Ishikawa (cell line): Measurements from ENCODE around the gene FAM124A.

Experiments used
- CEBPB ChIP-seq: IDR thresholded peaks from 2 replicates; pipeline ENCODE4 v1.6.1; 2012
- CREB1 ChIP-seq: IDR thresholded peaks from 2 replicates; pipeline ENCODE4 v1.6.1; 2012; ENCODE audit warnings: low read depth
- EGR1 ChIP-seq: IDR thresholded peaks from 2 replicates; pipeline ENCODE4 v1.6.1; 2012
- EP300 ChIP-seq: IDR thresholded peaks from 2 replicates; pipeline ENCODE4 v1.6.1; 2012; ENCODE audit warnings: borderline replicate concordance
- FOXM1 ChIP-seq: IDR thresholded peaks from 2 replicates; pipeline ENCODE4 v1.6.1; 2012; ENCODE audit warnings: low read depth, borderline replicate concordance
- MAX ChIP-seq: IDR thresholded peaks from 2 replicates; pipeline ENCODE4 v1.6.1; 2012
- NFIC ChIP-seq: IDR thresholded peaks from 2 replicates; pipeline ENCODE4 v1.6.1; 2012
- RAD21 ChIP-seq: IDR thresholded peaks from 2 replicates; pipeline ENCODE4 v1.6.1; 2012; ENCODE audit warnings: low read depth
- TAF1 ChIP-seq: IDR thresholded peaks from 2 replicates; pipeline ENCODE4 v1.6.1; 2012; ENCODE audit warnings: low read depth, mild to moderate bottlenecking
- TCF12 ChIP-seq: IDR thresholded peaks from 2 replicates; pipeline ENCODE4 v1.6.1; 2012; ENCODE audit warnings: low read depth
- TEAD4 ChIP-seq: IDR thresholded peaks from 2 replicates; pipeline ENCODE4 v1.6.1; 2012
- USF1 ChIP-seq: IDR thresholded peaks from 2 replicates; pipeline ENCODE4 v1.6.1; 2012
- YY1 ChIP-seq: IDR thresholded peaks from 2 replicates; pipeline ENCODE4 v1.6.1; 2012; ENCODE audit warnings: low read depth
- ZBTB7A ChIP-seq: IDR thresholded peaks from 2 replicates; pipeline ENCODE4 v1.6.1; 2012; ENCODE audit warnings: low read depth
- TF ChIP-seq, protein P1 (sequence below): IDR thresholded peaks from 2 replicates; pipeline ENCODE4 v1.6.1; 2012; ENCODE audit warnings: low read depth, mild to moderate bottlenecking

FAM124A gene

GRCh38 chr13:51231456-51231855 lies 9.3 kb downstream of the FAM124A start:
- TF ChIP-seq CREB1 (no peak), EP300 (no peak), CEBPB (no peak), YY1 (no peak), NFIC (no peak), TEAD4 (no peak), ZBTB7A (no peak), TAF1 (no peak), USF1 (no peak), RAD21 (no peak), EGR1 (no peak), FOXM1 (no peak), MAX (no peak), TCF12 (no peak)
- TF ChIP-seq, protein P1, sequence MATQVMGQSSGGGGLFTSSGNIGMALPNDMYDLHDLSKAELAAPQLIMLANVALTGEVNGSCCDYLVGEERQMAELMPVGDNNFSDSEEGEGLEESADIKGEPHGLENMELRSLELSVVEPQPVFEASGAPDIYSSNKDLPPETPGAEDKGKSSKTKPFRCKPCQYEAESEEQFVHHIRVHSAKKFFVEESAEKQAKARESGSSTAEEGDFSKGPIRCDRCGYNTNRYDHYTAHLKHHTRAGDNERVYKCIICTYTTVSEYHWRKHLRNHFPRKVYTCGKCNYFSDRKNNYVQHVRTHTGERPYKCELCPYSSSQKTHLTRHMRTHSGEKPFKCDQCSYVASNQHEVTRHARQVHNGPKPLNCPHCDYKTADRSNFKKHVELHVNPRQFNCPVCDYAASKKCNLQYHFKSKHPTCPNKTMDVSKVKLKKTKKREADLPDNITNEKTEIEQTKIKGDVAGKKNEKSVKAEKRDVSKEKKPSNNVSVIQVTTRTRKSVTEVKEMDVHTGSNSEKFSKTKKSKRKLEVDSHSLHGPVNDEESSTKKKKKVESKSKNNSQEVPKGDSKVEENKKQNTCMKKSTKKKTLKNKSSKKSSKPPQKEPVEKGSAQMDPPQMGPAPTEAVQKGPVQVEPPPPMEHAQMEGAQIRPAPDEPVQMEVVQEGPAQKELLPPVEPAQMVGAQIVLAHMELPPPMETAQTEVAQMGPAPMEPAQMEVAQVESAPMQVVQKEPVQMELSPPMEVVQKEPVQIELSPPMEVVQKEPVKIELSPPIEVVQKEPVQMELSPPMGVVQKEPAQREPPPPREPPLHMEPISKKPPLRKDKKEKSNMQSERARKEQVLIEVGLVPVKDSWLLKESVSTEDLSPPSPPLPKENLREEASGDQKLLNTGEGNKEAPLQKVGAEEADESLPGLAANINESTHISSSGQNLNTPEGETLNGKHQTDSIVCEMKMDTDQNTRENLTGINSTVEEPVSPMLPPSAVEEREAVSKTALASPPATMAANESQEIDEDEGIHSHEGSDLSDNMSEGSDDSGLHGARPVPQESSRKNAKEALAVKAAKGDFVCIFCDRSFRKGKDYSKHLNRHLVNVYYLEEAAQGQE, result no peak

DNA sequence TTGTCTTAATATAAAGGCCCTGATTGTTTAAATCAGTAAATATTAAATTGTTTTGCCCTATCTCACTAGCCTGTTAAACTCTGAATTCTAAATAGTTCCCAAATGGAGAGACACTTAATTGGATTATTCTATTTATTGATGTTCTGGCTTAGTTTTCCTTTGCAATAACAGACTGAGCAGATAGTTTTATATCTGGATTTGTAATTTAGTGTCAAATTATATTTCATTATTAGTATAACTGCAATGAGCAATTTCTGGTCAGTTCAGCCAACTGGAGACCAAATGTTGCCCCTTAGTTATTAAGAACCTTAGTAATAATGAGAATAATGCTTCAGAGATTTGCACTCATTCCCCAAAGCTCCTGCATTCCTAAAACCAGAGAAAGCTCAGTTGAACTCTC lies 10.1 kb downstream of the FAM124A start:
- TF ChIP-seq CEBPB (no peak), MAX (no peak), TEAD4 (no peak), RAD21 (no peak), EGR1 (no peak), NFIC (no peak), CREB1 (no peak), TAF1 (no peak), ZBTB7A (no peak), EP300 (no peak), USF1 (no peak)

GRCh38 chr13:51233117-51233826 lies 11.1 kb downstream of the FAM124A start:
- TF ChIP-seq TEAD4 (no peak), EGR1 (no peak), USF1 (no peak), TAF1 (no peak), MAX (no peak), YY1 (no peak), RAD21 (no peak), CREB1 (no peak), TCF12 (no peak), ZBTB7A (no peak), FOXM1 (no peak), CEBPB (no peak), NFIC (no peak), EP300 (no peak)
- TF ChIP-seq, protein P1, result no peak

GRCh38 chr13:51234676-51235075 lies 12.5 kb downstream of the FAM124A start:
- no peak for TF ChIP-seq MAX
- no peak for TF ChIP-seq CREB1
- TF ChIP-seq, protein P1, result no peak
- TF ChIP-seq EP300, result no peak
- TF ChIP-seq FOXM1, result no peak
